Mesendoderm (in vitro differentiated cells): ENCODE data around the gene CALML6. TPM values are rescaled to one million over a fixed set of nuclear protein-coding genes. Genes with fewer than 3 reads are reported as not detected.

Experiments
- DNase-seq: peaks from one replicate; pipeline ENCODE4 v3.0.0; 2013
- H2AK5ac ChIP-seq: 2 replicates; pipeline ENCODE4 v1.6.1; 2013; ENCODE audit warnings: low read length, inconsistent platforms
- H2BK120ac ChIP-seq: 2 replicates; pipeline ENCODE4 v1.6.1; 2013; ENCODE audit warnings: low read depth, mild to moderate bottlenecking, low read length, moderate library complexity, mixed read lengths
- H2BK15ac ChIP-seq: replicated peaks from 2 replicates; pipeline ENCODE4 v1.6.1; 2013; ENCODE audit warnings: low read depth, mild to moderate bottlenecking, moderate library complexity
- H2BK5ac ChIP-seq: 2 replicates; pipeline ENCODE4 v1.6.1; 2013; ENCODE audit warnings: low read length, inconsistent platforms
- H3K18ac ChIP-seq: 2 replicates; pipeline ENCODE4 v1.6.1; 2013; ENCODE audit warnings: mild to moderate bottlenecking, low read length, mixed read lengths
- H3K23ac ChIP-seq: one replicate; pipeline ENCODE4 v1.6.1; 2013; ENCODE audit warnings: low read length
- H3K27ac ChIP-seq: 2 replicates; pipeline ENCODE4 v1.5.1; 2013; ENCODE audit warnings: low read depth, mild to moderate bottlenecking, inconsistent platforms, low read length, moderate library complexity
- H3K27me3 ChIP-seq: 2 replicates; pipeline ENCODE4 v1.6.1; 2013; ENCODE audit warnings: low read length, control low read depth, mild to moderate bottlenecking, inconsistent platforms; ENCODE audit not compliant: insufficient read depth, poor library complexity
- H3K36me3 ChIP-seq: 2 replicates; pipeline ENCODE4 v1.6.1; 2013; ENCODE audit warnings: low read length, inconsistent platforms; ENCODE audit not compliant: control insufficient read depth, insufficient read depth
- H3K4ac ChIP-seq: one replicate; pipeline ENCODE4 v1.6.1; 2013; ENCODE audit warnings: low read depth, mild to moderate bottlenecking, low read length, moderate library complexity
- H3K4me1 ChIP-seq: 2 replicates; pipeline ENCODE4 v1.6.1; 2013; ENCODE audit warnings: low read depth, low read length, inconsistent platforms; ENCODE audit not compliant: control insufficient read depth
- H3K4me2 ChIP-seq: 2 replicates; pipeline ENCODE4 v1.6.1; 2013; ENCODE audit warnings: low read length
- H3K4me3 ChIP-seq: 2 replicates; pipeline ENCODE4 v1.5.1; 2013; ENCODE audit warnings: mild to moderate bottlenecking, low read length
- H3K56ac ChIP-seq: one replicate; pipeline ENCODE4 v1.6.1; 2013; ENCODE audit warnings: low read length
- H3K79me1 ChIP-seq: 2 replicates; pipeline ENCODE4 v1.6.1; 2013; ENCODE audit warnings: low read length, inconsistent platforms
- H3K79me2 ChIP-seq: 2 replicates; pipeline ENCODE4 v1.6.1; 2013; ENCODE audit warnings: mild to moderate bottlenecking, low read length; ENCODE audit not compliant: control insufficient read depth, insufficient read depth
- H3K9ac ChIP-seq: 2 replicates; pipeline ENCODE4 v1.6.1; 2013; ENCODE audit warnings: low read length, inconsistent platforms
- H4K5ac ChIP-seq: one replicate; pipeline ENCODE4 v1.6.1; 2013; ENCODE audit warnings: low read length
- H4K8ac ChIP-seq: one replicate; pipeline ENCODE4 v1.6.1; 2013; ENCODE audit warnings: low read depth, mild to moderate bottlenecking, control low read depth, low read length, moderate library complexity
- WGBS: extraction: QIAGEN DNeasy Blood & Tissue Kit; methylation state at CpG from one replicate; pipeline ENCODE4 v1.1.7; 2013; ENCODE audit warnings: low lambda C conversion rate, missing lambda C conversion rate; ENCODE audit not compliant: insufficient coverage; ENCODE audit errors: extremely low coverage; 5-methylcytosine and 5-hydroxymethylcytosine counted together
- polyA plus RNA-seq, 2 experiments: library from polyadenylated mRNA; stranded (reverse); fragments of 200-250 nt; gene quantifications; one replicate each; pipeline ENCODE4 v1.2.3, GENCODE V29; 2013

CALML6 gene
- 0.27 TPM for polyA plus RNA-seq (2013, experiment 1 of 2)
- polyA plus RNA-seq (2013, experiment 2 of 2), result 0.22 TPM

DNA sequence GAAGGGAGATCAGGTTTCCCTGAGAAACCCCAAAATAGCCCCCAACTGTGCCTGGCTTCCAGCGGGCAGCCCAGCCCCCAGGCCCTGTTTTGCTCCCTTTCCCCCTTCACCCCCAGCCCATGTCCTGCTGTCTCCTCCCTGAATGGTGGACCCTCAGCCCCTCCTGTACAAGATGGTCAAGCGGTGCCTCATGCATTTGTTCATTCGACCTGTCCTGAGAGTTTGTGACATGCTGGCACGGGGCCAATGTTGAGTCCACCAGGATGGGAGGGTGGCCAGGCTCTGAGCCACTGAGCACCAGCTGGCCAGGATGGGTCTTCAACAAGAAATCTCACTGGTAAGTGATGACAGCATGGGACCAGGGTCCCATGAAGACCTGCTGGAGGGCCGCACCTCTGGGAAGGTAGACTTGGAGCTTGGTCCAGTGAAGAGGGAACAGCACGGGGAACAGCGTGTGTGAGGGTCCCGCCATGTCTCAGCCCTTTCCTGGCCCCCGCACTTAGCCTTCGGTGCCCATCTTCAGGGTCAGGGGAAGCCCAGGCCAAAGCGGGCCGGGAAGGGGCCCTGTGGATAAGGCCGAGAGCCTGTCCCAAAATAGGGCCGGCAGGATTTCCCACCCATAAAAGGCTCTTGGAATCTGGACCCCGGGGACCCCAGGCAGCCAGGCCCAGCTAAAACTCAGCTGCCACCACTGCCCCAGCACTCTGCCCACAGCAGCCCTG is at the start of gene CALML6:
CALML6 (plus strand) TSS at position 290 of the 722 bp plus-strand sequence; CDS start at position 311, 21 bp downstream.
- Histone ChIP-seq H2BK5ac (no peak within 1 kb of the TSS), H3K27me3 (no peaks in the 10 kb centered on the region), H3K23ac (no peak within 1 kb of the TSS), H3K79me1 (no peaks in the 10 kb centered on the region), H3K36me3 (no peaks in the 10 kb centered on the region), H2BK15ac (no peak within 1 kb of the TSS), H3K9ac (no peak within 1 kb of the TSS), H3K18ac (no peak within 1 kb of the TSS), H3K4ac (no peak within 1 kb of the TSS), H3K79me2 (no peaks in the 10 kb centered on the region), H4K5ac (no peak within 1 kb of the TSS), H3K4me2 (no peak within 1 kb of the TSS), H3K56ac (no peak within 1 kb of the TSS), H2BK120ac (no peak within 1 kb of the TSS), H4K8ac (no peak within 1 kb of the TSS), H3K27ac (no peak within 1 kb of the TSS), H3K4me1 (peaks cover 7% of the 10 kb centered on the region), H3K4me3 (no peak within 1 kb of the TSS), H2AK5ac (no peak within 1 kb of the TSS)
- DNase-seq, result no peak
- WGBS, result no CpG with 5 or more reads among the region's 15 CpGs

DNA sequence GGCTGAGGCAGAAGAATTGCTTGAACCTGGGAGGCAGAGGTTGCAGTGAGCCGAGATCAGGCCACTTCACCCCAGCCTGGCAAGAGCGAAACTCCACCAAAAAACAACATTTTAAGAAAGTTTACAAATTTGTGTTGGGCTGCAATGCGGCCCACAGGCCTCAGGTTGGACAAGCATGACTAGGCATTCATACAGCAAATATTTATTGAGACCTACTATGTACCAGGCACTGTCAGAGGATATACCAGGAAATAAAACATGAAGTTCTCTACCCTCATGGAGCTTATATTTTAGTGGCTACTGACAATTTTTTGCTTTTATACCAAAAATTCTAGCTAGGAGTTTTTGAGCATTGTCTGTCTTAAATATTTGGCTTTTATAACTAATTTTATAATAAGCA is 47.9 kb upstream of the CALML6 start:
- no peak overlapping the region for H3K23ac ChIP-seq
- H3K56ac ChIP-seq, result no peak overlapping the region
- H3K79me1 ChIP-seq, result peaks cover 6% of the 10 kb centered on the region
- no peak overlapping the region for H2AK5ac ChIP-seq
- H3K27ac ChIP-seq, result no peak overlapping the region
- H4K8ac ChIP-seq, result no peak overlapping the region
- no peaks in the 10 kb centered on the region for H3K36me3 ChIP-seq
- WGBS, result no CpG with 5 or more reads among the region's 3 CpGs
- H4K5ac ChIP-seq, result no peak overlapping the region
- no peak overlapping the region for H3K4me3 ChIP-seq
- no peak overlapping the region for H2BK15ac ChIP-seq
- no peak overlapping the region for H3K4me2 ChIP-seq
- H3K79me2 ChIP-seq, result peaks cover 89% of the 10 kb centered on the region
- H3K18ac ChIP-seq, result no peak overlapping the region
- no peaks in the 10 kb centered on the region for H3K27me3 ChIP-seq
- DNase-seq, result no peak
- no peak overlapping the region for H3K4ac ChIP-seq
- no peak overlapping the region for H3K9ac ChIP-seq
- no peak overlapping the region for H2BK5ac ChIP-seq
- no peaks in the 10 kb centered on the region for H3K4me1 ChIP-seq
- no peak overlapping the region for H2BK120ac ChIP-seq

DNA sequence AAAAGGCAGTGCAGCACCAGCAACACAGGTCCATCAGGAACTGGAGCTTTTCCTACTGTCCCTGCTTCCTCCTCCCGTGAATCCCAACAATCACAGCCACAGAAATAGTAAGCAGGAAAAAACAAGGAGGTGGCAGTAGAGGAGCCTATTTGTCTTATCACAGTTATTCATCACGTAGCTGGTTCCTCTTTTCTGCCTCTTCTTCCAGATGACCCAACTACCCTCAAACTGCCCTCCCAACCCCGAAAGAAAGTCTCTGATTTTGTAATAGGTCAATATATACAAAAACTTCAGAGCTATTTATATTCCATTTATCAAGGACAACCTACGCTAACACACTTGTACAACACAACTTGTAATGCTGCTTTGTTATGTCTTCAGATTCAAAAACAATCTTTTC is 45.6 kb upstream of the CALML6 start:
- no peaks in the 10 kb centered on the region for H3K27me3 ChIP-seq
- H3K4ac ChIP-seq, result no peak overlapping the region
- no peak overlapping the region for H2BK5ac ChIP-seq
- H3K56ac ChIP-seq, result no peak overlapping the region
- H3K79me2 ChIP-seq, result peaks cover 90% of the 10 kb centered on the region
- H3K23ac ChIP-seq, result no peak overlapping the region
- no peak overlapping the region for H3K18ac ChIP-seq
- peaks cover 6% of the 10 kb centered on the region for H3K79me1 ChIP-seq
- H4K8ac ChIP-seq, result no peak overlapping the region
- WGBS, result no CpG with 5 or more reads among the region's 4 CpGs
- peaks cover 1% of the 10 kb centered on the region for H3K4me1 ChIP-seq
- no peak overlapping the region for H3K4me2 ChIP-seq
- no peaks in the 10 kb centered on the region for H3K36me3 ChIP-seq
- H2AK5ac ChIP-seq, result no peak overlapping the region
- no peak overlapping the region for H4K5ac ChIP-seq
- H2BK15ac ChIP-seq, result no peak overlapping the region
- H3K9ac ChIP-seq, result no peak overlapping the region
- no peak overlapping the region for H3K4me3 ChIP-seq
- no peak overlapping the region for H3K27ac ChIP-seq
- H2BK120ac ChIP-seq, result no peak overlapping the region
- no peak for DNase-seq

DNA sequence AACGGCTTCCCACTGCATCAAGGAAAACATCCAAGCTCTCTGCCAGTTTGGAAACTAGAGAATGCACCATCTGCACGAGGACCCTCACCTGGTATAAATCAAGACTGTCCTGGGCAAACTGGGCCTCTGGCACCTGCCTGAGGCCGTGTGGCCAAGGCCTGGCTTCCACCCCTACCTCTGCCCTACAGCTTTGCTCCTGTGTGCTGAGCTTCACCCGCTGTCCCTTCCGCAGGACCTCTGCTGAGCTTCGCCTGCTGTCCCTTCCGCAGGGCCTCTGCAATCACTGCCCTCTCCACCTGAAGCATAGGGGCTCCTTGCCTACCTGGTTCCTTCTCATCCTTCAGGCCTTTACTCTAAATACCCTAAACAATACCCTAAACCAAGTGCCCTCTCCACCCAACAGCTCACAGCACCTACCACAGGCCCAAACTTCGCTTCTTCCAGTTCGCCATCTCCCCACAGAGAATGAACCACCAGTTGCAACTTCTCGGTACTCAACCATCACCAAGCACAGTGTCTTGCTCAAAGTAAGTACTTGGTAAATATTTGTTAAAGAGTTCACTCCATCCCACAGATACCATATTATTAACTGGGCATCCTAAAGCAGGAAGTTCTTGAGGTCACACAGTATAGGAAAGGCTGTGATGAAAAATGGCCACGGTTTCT is 42.6 kb upstream of the CALML6 start:
- Histone ChIP-seq H4K5ac (no peak overlapping the region), H3K79me2 (peaks cover 92% of the 10 kb centered on the region), H3K27me3 (no peaks in the 10 kb centered on the region), H3K36me3 (no peaks in the 10 kb centered on the region), H3K4me2 (no peak overlapping the region), H3K18ac (no peak overlapping the region), H2BK5ac (no peak overlapping the region), H3K56ac (no peak overlapping the region), H2BK120ac (no peak overlapping the region), H2BK15ac (no peak overlapping the region), H3K4ac (no peak overlapping the region), H3K79me1 (peaks cover 6% of the 10 kb centered on the region), H2AK5ac (no peak overlapping the region), H3K27ac (no peak overlapping the region), H3K4me1 (peaks cover 1% of the 10 kb centered on the region), H3K4me3 (no peak overlapping the region), H3K23ac (no peak overlapping the region), H3K9ac (no peak overlapping the region), H4K8ac (no peak overlapping the region)
- no CpG with 5 or more reads among the region's 11 CpGs for WGBS
- no peak for DNase-seq

DNA sequence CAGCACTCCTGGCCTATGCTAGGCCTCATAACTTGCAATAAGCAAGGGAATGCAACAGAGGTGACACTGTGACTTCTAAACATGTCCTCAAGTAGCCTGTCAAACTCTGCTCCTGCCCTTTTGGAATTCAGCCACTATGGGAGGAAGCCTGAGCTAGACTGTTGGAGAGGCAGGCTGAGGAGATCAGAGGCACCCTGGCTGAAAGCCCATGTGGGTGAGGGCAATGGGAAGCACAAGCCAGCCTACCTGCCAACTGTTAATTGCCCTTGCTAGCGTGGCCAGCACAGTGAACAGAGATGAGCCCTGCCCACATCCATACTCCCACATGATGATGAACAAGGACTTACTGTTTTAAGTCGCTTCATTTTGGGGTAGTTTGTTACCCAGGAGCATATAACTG is 41.9 kb upstream of the CALML6 start:
- no peak overlapping the region for H4K5ac ChIP-seq
- no peak overlapping the region for H2BK5ac ChIP-seq
- peaks cover 1% of the 10 kb centered on the region for H3K4me1 ChIP-seq
- H2AK5ac ChIP-seq, result no peak overlapping the region
- no peak for DNase-seq
- no peaks in the 10 kb centered on the region for H3K36me3 ChIP-seq
- no peak overlapping the region for H3K4me3 ChIP-seq
- peaks cover 6% of the 10 kb centered on the region for H3K79me1 ChIP-seq
- H3K9ac ChIP-seq, result no peak overlapping the region
- H3K56ac ChIP-seq, result no peak overlapping the region
- H3K4ac ChIP-seq, result no peak overlapping the region
- H3K18ac ChIP-seq, result no peak overlapping the region
- H3K79me2 ChIP-seq, result peaks cover 94% of the 10 kb centered on the region
- no peak overlapping the region for H3K23ac ChIP-seq
- H3K27ac ChIP-seq, result no peak overlapping the region
- no peaks in the 10 kb centered on the region for H3K27me3 ChIP-seq
- no CpG with 5 or more reads among the region's 2 CpGs for WGBS
- H4K8ac ChIP-seq, result no peak overlapping the region
- H2BK120ac ChIP-seq, result no peak overlapping the region
- no peak overlapping the region for H3K4me2 ChIP-seq
- no peak overlapping the region for H2BK15ac ChIP-seq
